Neural cell (in vitro differentiated cells): ENCODE measurements around the gene CDIP1. TPM values are rescaled to one million over a fixed set of nuclear protein-coding genes. Genes with fewer than 3 reads are reported as not detected.

Experiments
- H2AFZ ChIP-seq: fragments of 200-600, 300-800 bp; sonication (generic), shearing (Covaris generic); 2 replicates; pipeline ENCODE4 v1.6.0; 2014; ENCODE audit warnings: low read depth, mild to moderate bottlenecking, antibody characterized with exemption, low read length, moderate library complexity
- H3F3A ChIP-seq: fragments of 200-600 bp; shearing (Covaris generic); 2 replicates; pipeline ENCODE4 v1.6.1; 2016; ENCODE audit warnings: mild to moderate bottlenecking, moderate library complexity, mixed read lengths, antibody characterized with exemption, low read length; ENCODE audit not compliant: insufficient read depth, poor library complexity, severe bottlenecking
- H3K27ac ChIP-seq: fragments of 200-600, 300-800 bp; sonication (generic), shearing (Covaris generic); 2 replicates; pipeline ENCODE4 v1.5.1; 2014; ENCODE audit warnings: mild to moderate bottlenecking, low read length, moderate library complexity
- H3K27me3 ChIP-seq: fragments of 300-800, 200-600 bp; sonication (generic), shearing (Covaris generic); 2 replicates; pipeline ENCODE4 v1.6.0; 2014; ENCODE audit warnings: mild to moderate bottlenecking, low read depth, low read length, moderate library complexity; ENCODE audit not compliant: insufficient read depth
- H3K36me3 ChIP-seq: fragments of 300-800, 200-600 bp; sonication (generic), shearing (Covaris generic); 2 replicates; pipeline ENCODE4 v1.5.1; 2014; ENCODE audit warnings: mild to moderate bottlenecking, antibody characterized with exemption, low read length, moderate library complexity; ENCODE audit not compliant: insufficient read depth
- H3K4me2 ChIP-seq: fragments of 300-800, 200-600 bp; sonication (generic), shearing (Covaris generic); 2 replicates; pipeline ENCODE4 v1.6.0; 2014; ENCODE audit warnings: mild to moderate bottlenecking, low read length
- H3K4me3 ChIP-seq: fragments of 300-800, 200-600 bp; sonication (generic), shearing (Covaris generic); 2 replicates; pipeline ENCODE4 v1.5.1; 2014; ENCODE audit warnings: mild to moderate bottlenecking, low read length, moderate library complexity
- H3K79me2 ChIP-seq: fragments of 200-600 bp; shearing (Covaris generic); replicated peaks from 2 replicates; pipeline ENCODE4 v1.6.0; 2014; ENCODE audit warnings: mild to moderate bottlenecking, low read length, moderate library complexity; ENCODE audit not compliant: insufficient read depth
- H3K9ac ChIP-seq: fragments of 300-800, 200-600 bp; sonication (generic), shearing (Covaris generic); 2 replicates; pipeline ENCODE4 v1.6.1; 2016; ENCODE audit warnings: mild to moderate bottlenecking, low read length, mixed read lengths
- H3K9me2 ChIP-seq: fragments of 200-600 bp; shearing (Covaris generic); 2 replicates; pipeline ENCODE4 v1.6.1; 2016; ENCODE audit warnings: mild to moderate bottlenecking, low read length, mixed read lengths; ENCODE audit not compliant: insufficient read depth
- H3K9me3 ChIP-seq: fragments of 200-600, 300-800 bp; sonication (generic), shearing (Covaris generic); 2 replicates; pipeline ENCODE4 v1.6.1; 2016; ENCODE audit warnings: mild to moderate bottlenecking, mixed run types, low read length, moderate library complexity, mixed read lengths
- H4K20me1 ChIP-seq: fragments of 200-600 bp; shearing (Covaris generic); 2 replicates; pipeline ENCODE4 v1.6.1; 2016; ENCODE audit warnings: mild to moderate bottlenecking, mixed run types; ENCODE audit not compliant: insufficient read depth
- CTCF ChIP-seq: fragments of 450-650 bp; IDR thresholded peaks from 2 replicates; pipeline ENCODE4 v1.5.1; 2014; ENCODE audit warnings: antibody characterized with exemption, mild to moderate bottlenecking, moderate library complexity; ENCODE audit not compliant: poor library complexity, severe bottlenecking
- EP300 ChIP-seq: fragments of 450-650 bp; conservative IDR thresholded peaks from 2 replicates; pipeline ENCODE4 v1.6.1; 2014; ENCODE audit warnings: antibody characterized with exemption, mild to moderate bottlenecking, moderate library complexity; ENCODE audit not compliant: poor library complexity, severe bottlenecking
- EZH2 ChIP-seq: fragments of 200-600, 300-800 bp; shearing (Covaris generic), sonication (generic); IDR thresholded peaks from 2 replicates; pipeline ENCODE4 v1.6.1; 2014; ENCODE audit warnings: antibody characterized with exemption, low read length, borderline replicate concordance, mild to moderate bottlenecking; ENCODE audit not compliant: insufficient read depth, poor library complexity, severe bottlenecking
- MXI1 ChIP-seq: fragments of 450-650 bp; conservative IDR thresholded peaks from 2 replicates; pipeline ENCODE4 v1.6.1; 2014; ENCODE audit warnings: antibody characterized with exemption, mild to moderate bottlenecking; ENCODE audit not compliant: poor library complexity, severe bottlenecking
- POLR2AphosphoS5 ChIP-seq: IDR thresholded peaks from 2 replicates; pipeline ENCODE4 v1.6.1; 2012
- RAD21 ChIP-seq: fragments of 450-650 bp; conservative IDR thresholded peaks from 2 replicates; pipeline ENCODE4 v1.6.1; 2014; ENCODE audit warnings: antibody characterized with exemption, mild to moderate bottlenecking, moderate library complexity
- REST ChIP-seq: IDR thresholded peaks from 2 replicates; pipeline ENCODE4 v1.6.1; 2012; ENCODE audit warnings: borderline replicate concordance
- SMC3 ChIP-seq: fragments of 450-650 bp; conservative IDR thresholded peaks from 2 replicates; pipeline ENCODE4 v1.6.1; 2014; ENCODE audit warnings: antibody characterized with exemption, mild to moderate bottlenecking, moderate library complexity; ENCODE audit not compliant: poor library complexity
- TAF1 ChIP-seq: IDR thresholded peaks from 2 replicates; pipeline ENCODE4 v1.6.1; 2012; ENCODE audit warnings: low read depth
- polyA plus RNA-seq: library from polyadenylated mRNA; depleted of rRNA; stranded (reverse); fragments of >200 nt; gene quantifications from 2 replicates; pipeline ENCODE4 v1.2.3, GENCODE V29; 2014

The CDIP1 gene
- polyA plus RNA-seq, 1 donor from 2014 or later = 16.4 TPM

- Histone ChIP-seq H3K9me3 (no peaks in the 10 kb centered on the region), H3K27me3 (no peaks in the 10 kb centered on the region), H3K36me3 (no peaks in the 10 kb centered on the region), H2AFZ (no peak overlapping the region), H3K4me2 (no peak overlapping the region), H4K20me1 (no peaks in the 10 kb centered on the region), H3K9me2 (no peaks in the 10 kb centered on the region), H3K4me3 (no peak overlapping the region), H3K9ac (no peak overlapping the region), H3K79me2 (no peaks in the 10 kb centered on the region), H3K27ac (no peak overlapping the region), H3F3A (no peaks in the 10 kb centered on the region)
- TF ChIP-seq REST = no peak
- TF ChIP-seq MXI1 = no peak
- no peak for TF ChIP-seq EP300
- TF ChIP-seq POLR2AphosphoS5 = no peak
- TF ChIP-seq CTCF = no peak
- no peak for TF ChIP-seq EZH2
- TF ChIP-seq TAF1 = no peak
- TF ChIP-seq SMC3 = no peak
- TF ChIP-seq RAD21 = no peak
Measured at GRCh38 chr16:4498546-4499195, 39.9 kb downstream of the CDIP1 start.

- TF ChIP-seq MXI1 = no peak
- H3K79me2 ChIP-seq = no peaks in the 10 kb centered on the region
- no peaks in the 10 kb centered on the region for H3K9me2 ChIP-seq
- H3K36me3 ChIP-seq = no peaks in the 10 kb centered on the region
- H3K4me3 ChIP-seq = no peak overlapping the region
- no peak overlapping the region for H3K9ac ChIP-seq
- H3K9me3 ChIP-seq = no peaks in the 10 kb centered on the region
- no peak overlapping the region for H3K27ac ChIP-seq
- H4K20me1 ChIP-seq = no peaks in the 10 kb centered on the region
- H3F3A ChIP-seq = no peaks in the 10 kb centered on the region
- no peak overlapping the region for H2AFZ ChIP-seq
- H3K27me3 ChIP-seq = no peaks in the 10 kb centered on the region
- H3K4me2 ChIP-seq = no peak overlapping the region
Measured at GRCh38 chr16:4496305-4496704, 42.3 kb downstream of the CDIP1 start.

- no peak overlapping the region for H2AFZ ChIP-seq
- H3K4me3 ChIP-seq = no peak overlapping the region
- no peak overlapping the region for H3K9ac ChIP-seq
- H3K9me3 ChIP-seq = no peaks in the 10 kb centered on the region
- TF ChIP-seq TAF1 (no peak), CTCF (no peak), POLR2AphosphoS5 (no peak), MXI1 (no peak), SMC3 (no peak), RAD21 (no peak), EP300 (no peak), REST (no peak), EZH2 (no peak)
- no peaks in the 10 kb centered on the region for H3F3A ChIP-seq
- no peaks in the 10 kb centered on the region for H3K27me3 ChIP-seq
- H3K79me2 ChIP-seq = no peaks in the 10 kb centered on the region
- H3K36me3 ChIP-seq = no peaks in the 10 kb centered on the region
- H3K9me2 ChIP-seq = no peaks in the 10 kb centered on the region
- H4K20me1 ChIP-seq = no peaks in the 10 kb centered on the region
- H3K4me2 ChIP-seq = no peak overlapping the region
- no peak overlapping the region for H3K27ac ChIP-seq
Measured at GRCh38 chr16:4495766-4496165, 42.8 kb downstream of the CDIP1 start.
